CD4-positive, alpha-beta T cell treated with Interleukin-15 for 1 hour (primary cell): ENCODE measurements around the gene HDDC2.

ENCODE experiments used
- DNase-seq: peaks from one replicate; pipeline ENCODE4 v3.0.0-alpha.2; 2020

HDDC2 gene

GRCh38 chr6:125268765-125269164 lies 33.0 kb downstream of the HDDC2 start:
- DNase-seq: no peak

- no peak for DNase-seq
Measured at GRCh38 chr6:125267806-125268523, 33.8 kb downstream of the HDDC2 start.

GRCh38 chr6:125264476-125264875 lies 37.3 kb downstream of the HDDC2 start:
- no peak for DNase-seq

- DNase-seq: no peak
Measured at GRCh38 chr6:125262016-125263013, 39.5 kb downstream of the HDDC2 start.

GRCh38 chr6:125259354-125259736 lies 42.4 kb downstream of the HDDC2 start:
- no peak for DNase-seq

- no peak for DNase-seq
Measured at GRCh38 chr6:125258651-125259353, 43.0 kb downstream of the HDDC2 start.

- DNase-seq: no peak
Measured at GRCh38 chr6:125257351-125257750, 44.4 kb downstream of the HDDC2 start.

- no peak for DNase-seq
Measured at GRCh38 chr6:125255201-125255600, 46.6 kb downstream of the HDDC2 start.

GRCh38 chr6:125254321-125254720 lies 47.4 kb downstream of the HDDC2 start:
- no peak for DNase-seq

GRCh38 chr6:125253881-125254280 lies 47.9 kb downstream of the HDDC2 start:
- DNase-seq: no peak

GRCh38 chr6:125252891-125253290 lies 48.9 kb downstream of the HDDC2 start:
- no peak for DNase-seq

GRCh38 chr6:125251516-125252220 lies 50.1 kb downstream of the HDDC2 start:
- DNase-seq: no peak

GRCh38 chr6:125250511-125250910 lies 51.3 kb downstream of the HDDC2 start:
- no peak for DNase-seq

GRCh38 chr6:125248136-125248535 lies 53.6 kb downstream of the HDDC2 start:
- DNase-seq: no peak

- DNase-seq: no peak
Measured at GRCh38 chr6:125246566-125246965, 55.2 kb downstream of the HDDC2 start.

GRCh38 chr6:125245523-125246264 lies 56.1 kb downstream of the HDDC2 start:
- DNase-seq: no peak

GRCh38 chr6:125245109-125245508 lies 56.7 kb downstream of the HDDC2 start:
- no peak for DNase-seq

GRCh38 chr6:125237764-125238163 lies 64.0 kb downstream of the HDDC2 start:
- no peak for DNase-seq

GRCh38 chr6:125236536-125237327 lies 65.0 kb downstream of the HDDC2 start:
- no peak for DNase-seq

- no peak for DNase-seq
Measured at GRCh38 chr6:125233202-125233601, 68.6 kb downstream of the HDDC2 start.

GRCh38 chr6:125232466-125232865 lies 69.3 kb downstream of the HDDC2 start:
- DNase-seq: no peak
